ENCODE results near the gene DPM1.

The DPM1 gene

GRCh38 chr20:50892394-50892793 lies 65.9 kb downstream of the DPM1 start:
- no peak for DNase-seq

GRCh38 chr20:50891138-50891537 lies 67.2 kb downstream of the DPM1 start:
- DNase-seq = no peak

DNA sequence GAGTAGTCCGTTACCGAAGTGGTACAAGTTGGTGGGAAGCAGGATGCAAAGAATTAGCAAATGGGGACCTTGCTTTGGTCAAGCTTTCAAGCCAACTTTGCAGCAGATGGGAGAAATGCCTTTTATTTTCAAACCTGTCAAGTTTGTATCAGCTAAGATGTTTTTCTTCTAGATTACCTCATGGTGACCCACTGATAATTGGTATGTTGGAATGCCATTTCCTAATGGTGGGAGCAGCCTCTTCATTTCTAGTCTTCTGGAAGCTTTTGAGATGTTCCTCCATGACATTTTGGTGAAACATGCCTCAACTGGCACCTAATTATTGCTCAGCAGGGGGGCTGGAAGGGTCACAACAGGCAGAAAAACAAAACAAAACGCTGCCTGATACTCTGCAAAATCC lies 70.8 kb downstream of the DPM1 start:
- no peak for DNase-seq

DNA sequence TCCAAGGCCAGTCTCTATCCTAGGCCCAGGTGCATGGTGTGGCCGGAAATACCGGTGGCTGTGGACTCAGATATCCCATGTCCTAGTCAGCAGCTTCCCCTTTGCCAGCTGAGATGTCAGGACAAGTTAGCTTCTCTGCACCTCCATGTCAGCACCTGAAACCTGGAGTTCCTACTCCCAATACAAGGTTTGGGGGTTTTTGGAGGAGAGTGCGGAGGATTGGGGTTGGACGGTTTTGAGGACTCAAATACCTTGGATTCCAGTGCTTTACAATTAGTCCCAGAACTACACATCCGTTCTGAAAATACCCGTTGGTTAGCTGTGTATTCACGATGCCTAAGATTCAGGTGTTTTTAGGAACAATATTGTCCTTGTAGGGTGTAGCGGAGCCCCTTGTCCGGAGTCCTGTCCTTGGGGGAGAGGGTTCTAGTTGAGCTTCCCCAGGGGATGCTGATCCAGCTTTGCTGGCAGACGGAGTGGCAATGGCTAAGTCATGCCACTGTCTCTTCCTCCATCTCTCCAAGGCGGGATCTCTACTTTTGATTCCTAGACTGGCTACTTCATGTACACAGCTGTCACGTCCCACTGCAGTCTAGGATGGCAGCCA lies 72.0 kb downstream of the DPM1 start:
- DNase-seq = no peak

DNA sequence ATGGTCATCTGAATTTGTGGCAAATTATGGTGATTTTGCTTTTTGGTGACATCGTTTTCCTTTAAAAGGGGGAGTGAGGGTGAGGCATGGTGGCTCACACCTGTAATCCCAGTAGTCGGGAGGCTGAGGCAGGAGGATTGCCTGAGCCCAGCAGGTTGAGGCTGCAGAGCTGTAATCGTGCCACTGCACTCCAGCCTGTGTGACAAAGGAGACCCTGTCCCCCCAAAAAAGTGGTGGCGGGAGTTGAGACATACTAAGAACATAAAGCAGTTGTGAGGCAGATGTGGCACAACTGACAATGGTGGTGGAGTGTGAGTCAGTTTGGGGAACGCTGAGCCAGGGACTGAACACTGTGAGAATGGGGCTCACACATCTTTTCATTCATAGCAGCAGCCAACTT lies 72.6 kb downstream of the DPM1 start:
- no peak for DNase-seq

DNA sequence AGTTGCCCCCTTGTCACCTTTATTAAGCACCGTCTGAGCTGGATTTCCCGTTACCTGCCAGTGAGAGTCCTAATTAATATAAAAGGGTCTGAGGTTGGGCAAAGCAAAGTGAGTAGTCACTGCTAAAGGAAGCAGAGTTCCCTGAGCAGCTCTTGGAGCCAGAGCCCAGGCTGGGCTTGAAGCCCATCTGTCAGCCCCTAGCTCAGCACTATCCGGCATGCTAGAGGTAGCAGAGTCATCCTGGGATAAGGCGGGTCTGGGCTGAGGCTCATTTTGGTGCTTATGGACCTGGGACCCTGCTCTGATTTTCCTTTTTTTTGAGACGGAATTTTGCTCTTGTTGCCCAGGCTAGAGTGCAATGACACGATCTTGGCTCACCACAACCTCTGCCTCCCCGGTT lies 73.3 kb downstream of the DPM1 start:
- no peak for DNase-seq
